Measurements from ENCODE around the gene PMPCA.

Gene PMPCA

DNA sequence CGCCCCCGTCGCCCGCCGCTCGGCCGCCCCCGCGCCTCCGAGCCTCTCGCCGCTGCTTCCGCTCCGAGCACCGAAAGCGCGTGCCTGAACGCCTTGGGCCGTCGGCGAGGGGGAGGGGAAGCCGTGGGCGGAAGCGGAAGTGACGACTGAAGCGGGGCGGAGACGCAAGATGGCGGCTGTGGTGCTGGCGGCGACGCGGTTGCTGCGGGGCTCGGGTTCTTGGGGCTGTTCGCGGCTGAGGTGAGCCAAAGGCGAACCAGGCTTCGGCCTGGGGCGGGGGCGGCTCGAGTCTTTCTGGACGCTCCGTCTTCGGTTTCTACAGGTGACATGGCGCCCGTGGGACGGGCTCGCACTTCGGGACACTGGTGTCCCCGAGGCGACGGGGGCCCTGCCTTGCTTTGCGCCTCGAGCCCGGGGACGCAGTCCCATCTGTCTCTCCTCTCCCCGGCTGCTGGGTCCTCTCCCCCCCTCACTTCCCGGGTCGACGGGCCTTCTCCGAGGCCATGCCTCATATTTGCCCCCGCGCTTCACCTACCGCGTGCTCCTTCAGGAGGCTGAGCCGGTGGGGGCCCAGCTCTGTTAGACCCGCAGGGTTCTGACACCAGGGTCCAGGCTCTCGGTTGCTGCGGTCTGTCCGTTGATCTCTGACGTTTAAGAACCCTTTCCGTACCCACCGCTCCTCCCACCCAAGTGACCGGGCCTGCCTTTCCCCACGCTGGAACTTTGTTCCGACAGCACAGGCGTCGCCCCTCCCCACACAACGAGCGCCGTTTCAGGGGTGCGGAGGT, at the start of gene PMPCA, which contains the start of gene ENTR1 (continued):
- no peak for TF ChIP-seq ZNF571 (tag by site-specific recombination; IDR thresholded peaks at IDR 0.05)
- peak; percentile 66 for TF ChIP-seq ZBTB17 (tag by site-specific recombination; IDR thresholded peaks at IDR 0.05)
- peak; percentile 41; the same call in 1 of the 2 replicates for TF ChIP-seq GLI4 (tag by site-specific recombination; IDR thresholded peaks at IDR 0.05)
- no peak for TF ChIP-seq ZNF707 (tag by site-specific recombination; IDR thresholded peaks at IDR 0.05)
- TF ChIP-seq ZNF394 (tag by site-specific recombination; IDR thresholded peaks at IDR 0.05; ENCODE audit: borderline replicate concordance) = 0 out of 2 replicates have a peak, but pooled peaks have one; percentile 53
- peak; percentile 85 for TF ChIP-seq KLF16 (tag by site-specific recombination; IDR thresholded peaks at IDR 0.05)
- TF ChIP-seq ZNF211 (tag by site-specific recombination; IDR thresholded peaks at IDR 0.05; ENCODE audit: low read depth) = no peak
- no peak for TF ChIP-seq ZNF184 (tag by site-specific recombination; IDR thresholded peaks at IDR 0.05)
- TF ChIP-seq ZNF223 (tag by site-specific recombination; IDR thresholded peaks at IDR 0.05) = no peak
- peak; percentile 94 for TF ChIP-seq ZFHX2 (tag by site-specific recombination; conservative IDR thresholded peaks at IDR 0.05)
- TF ChIP-seq KLF9 (tag by site-specific recombination; IDR thresholded peaks at IDR 0.05; ENCODE audit: low read depth) = peak; percentile 72; the same call in 1 of the 2 replicates
- no peak for TF ChIP-seq ZNF623 (tag by site-specific recombination; IDR thresholded peaks at IDR 0.05)
- TF ChIP-seq ZNF423 (tag by site-specific recombination; IDR thresholded peaks at IDR 0.05) = no peak
- peak; percentile 67 for TF ChIP-seq PATZ1 (tag by site-specific recombination; IDR thresholded peaks at IDR 0.05)
- no peak for TF ChIP-seq ZNF221 (tag by site-specific recombination; IDR thresholded peaks at IDR 0.05; ENCODE audit: borderline replicate concordance)
- TF ChIP-seq ZSCAN16 (tag by site-specific recombination; IDR thresholded peaks at IDR 0.05) = no peak
- peak; percentile 22; the same call in 1 of the 2 replicates for TF ChIP-seq ZNF121 (tag by site-specific recombination; IDR thresholded peaks at IDR 0.05)
- TF ChIP-seq ZNF544 (tag by site-specific recombination; IDR thresholded peaks at IDR 0.05) = no peak
- TF ChIP-seq ZNF560 (tag by site-specific recombination; IDR thresholded peaks at IDR 0.05; ENCODE audit: borderline replicate concordance) = no peak
- peak; percentile 87 for TF ChIP-seq EGR2 (tag by site-specific recombination; IDR thresholded peaks at IDR 0.05; ENCODE audit: low read depth)
- no peak for TF ChIP-seq ZNF416 (tag by site-specific recombination; IDR thresholded peaks at IDR 0.05)
- no peak for TF ChIP-seq ZNF558 (tag by site-specific recombination; IDR thresholded peaks at IDR 0.05)
- no peak for TF ChIP-seq ZBTB7A (tag by site-specific recombination; IDR thresholded peaks at IDR 0.05; ENCODE audit: low read depth)
- TF ChIP-seq ZNF692 (tag by site-specific recombination; IDR thresholded peaks at IDR 0.05) = peak; percentile 58; the same call in 1 of the 2 replicates
- TF ChIP-seq ZNF138 (tag by site-specific recombination; IDR thresholded peaks at IDR 0.05; ENCODE audit: borderline replicate concordance) = no peak
- no peak for TF ChIP-seq ZNF157 (tag by site-specific recombination; IDR thresholded peaks at IDR 0.05)
- no peak for TF ChIP-seq ZNF658 (tag by site-specific recombination; IDR thresholded peaks at IDR 0.05)
